Endothelial cell of umbilical vein (primary cell): ENCODE results near the gene PDE1C. TPM values are rescaled to one million over a fixed set of nuclear protein-coding genes. Genes with fewer than 3 reads are reported as not detected.
A peak's percentile ranks its signal among the peaks of the same experiment; 100 is the strongest.

Experiments
- BruUV-seq: library from RNA; stranded (reverse); fragments of 400-500 nt; replicated peaks from 2 replicates; lab custom pipeline; 2021; lab: Mats Ljungman, UMichigan
- CTCF ChIA-PET: fragments of 300-600, 350-600 bp; sonication (Branson Sonifier 250); formaldehyde crosslinking; loops from one replicate; lab custom pipeline; 2021; ENCODE audit warnings: antibody characterized with exemption, inconsistent platforms; lab: Charles Lee
- POLR2A ChIA-PET: fragments of 300-600, 350-600 bp; sonication (Branson Sonifier 250); formaldehyde crosslinking; loops from one replicate; lab custom pipeline; 2021; ENCODE audit warnings: antibody characterized with exemption, inconsistent platforms; lab: Charles Lee
- DNase-seq: peaks from one replicate; pipeline ENCODE4 v3.0.0-alpha.2; 2011; ENCODE audit warnings: low read depth, low spot score
- FAIRE-seq: peaks from 2 replicates; lab custom pipeline; 2011; peaks lifted over from hg19 to GRCh38; lab: Jason Lieb, UNC
- H2AFZ ChIP-seq: 2 replicates; pipeline ENCODE4 v1.6.0; 2012; ENCODE audit warnings: low read depth, low read length, control low read depth, inconsistent platforms
- H3K27ac ChIP-seq: 2 replicates; pipeline ENCODE4 v1.5.1; 2011; ENCODE audit warnings: low read depth, mild to moderate bottlenecking, control low read depth, low read length, moderate library complexity; ENCODE audit not compliant: insufficient read depth
- H3K27me3 ChIP-seq, 2 experiments: 2 replicates each; pipeline versions ENCODE4 v1.6.0 to v1.6.1; 2011; ENCODE audit warnings: low read length in 2 of 2, mixed read lengths in 1 of 2; ENCODE audit not compliant: control insufficient read depth in 2 of 2, insufficient read depth in 2 of 2
- H3K36me3 ChIP-seq, 2 experiments: 2 replicates in 1 of 2; 3 replicates in 1 of 2; pipeline ENCODE4 v1.5.1; 2011; ENCODE audit warnings: low read length in 2 of 2, mild to moderate bottlenecking in 1 of 2, moderate library complexity in 1 of 2; ENCODE audit not compliant: control insufficient read depth in 2 of 2, insufficient read depth in 2 of 2; ENCODE audit errors: extremely low read depth in 1 of 2
- H3K4me1 ChIP-seq: 3 replicates; pipeline ENCODE4 v1.5.1; 2011; ENCODE audit warnings: mild to moderate bottlenecking, low read length; ENCODE audit not compliant: control insufficient read depth, insufficient read depth; ENCODE audit errors: extremely low read depth
- H3K4me2 ChIP-seq: 2 replicates; pipeline ENCODE4 v1.6.1; 2011; ENCODE audit warnings: low read length, control low read depth, mixed read lengths; ENCODE audit not compliant: insufficient read depth
- H3K4me3 ChIP-seq, 3 experiments: fragments of 200-600 bp in 1 of 3; sonication (generic), shearing (Covaris generic) in 1 of 3; replicated peaks in 1 of 3; 2 replicates each; pipeline ENCODE4 v1.5.1; 2011 to 2016; ENCODE audit warnings: control low read depth in 3 of 3, low read length in 3 of 3, mild to moderate bottlenecking in 2 of 3, inconsistent platforms in 1 of 3, low read depth in 1 of 3, moderate library complexity in 1 of 3; ENCODE audit not compliant: insufficient read depth in 1 of 3
- H3K79me2 ChIP-seq: 2 replicates; pipeline ENCODE4 v1.6.0; 2012; ENCODE audit warnings: low read length, inconsistent platforms; ENCODE audit not compliant: control insufficient read depth, insufficient read depth
- H3K9ac ChIP-seq: replicated peaks from 2 replicates; pipeline ENCODE3; 2011; ENCODE audit warnings: low read length, control low read depth; ENCODE audit not compliant: insufficient read depth; ENCODE audit errors: extremely low read depth
- H3K9me1 ChIP-seq: replicated peaks from 3 replicates; pipeline ENCODE4 v1.6.0; 2011; ENCODE audit warnings: mild to moderate bottlenecking, low read length; ENCODE audit not compliant: control insufficient read depth, insufficient read depth; ENCODE audit errors: extremely low read depth
- H3K9me3 ChIP-seq: replicated peaks from 2 replicates; pipeline ENCODE4 v1.5.1; 2012; ENCODE audit warnings: low read length, inconsistent platforms; ENCODE audit not compliant: control insufficient read depth, insufficient read depth
- H4K20me1 ChIP-seq: replicated peaks from 2 replicates; pipeline ENCODE3; 2011; ENCODE audit warnings: mild to moderate bottlenecking, low read length; ENCODE audit not compliant: control insufficient read depth, insufficient read depth; ENCODE audit errors: extremely low read depth
- CTCF ChIP-seq, 2 donors: IDR thresholded peaks; 1 replicate in 1 of 2; 2 replicates in 1 of 2; pipeline ENCODE4 v1.5.1; 2011; ENCODE audit warnings: low read length in 2 of 2, mild to moderate bottlenecking in 2 of 2, moderate library complexity in 2 of 2, control low read depth in 1 of 2, inconsistent platforms in 1 of 2, low read depth in 1 of 2; ENCODE audit not compliant: insufficient read depth in 1 of 2; ENCODE audit errors: extremely low read depth in 1 of 2
- EZH2 ChIP-seq: IDR thresholded peaks from 2 replicates; pipeline ENCODE4 v1.6.1; 2012; ENCODE audit warnings: borderline replicate concordance, low read depth, mild to moderate bottlenecking, moderate library complexity, low read length, inconsistent platforms; ENCODE audit not compliant: severe bottlenecking
- MYC ChIP-seq: IDR thresholded peaks from one replicate; pipeline ENCODE4 v1.6.1; 2011; ENCODE audit warnings: mild to moderate bottlenecking, low read depth, low read length
- POLR2A ChIP-seq: IDR thresholded peaks from 2 replicates; pipeline ENCODE4 v1.6.1; 2012; ENCODE audit warnings: low read depth, mild to moderate bottlenecking, control low read depth, low read length
- dilution Hi-C: fragments of 300-500 bp; cut with MboI; formaldehyde crosslinking; loops from one replicate; pipeline ENCODE4 v1.15.0; 2019; ENCODE audit warnings: low sequenced_read_pairs; ENCODE audit not compliant: extremely low pct_ligation_motif_present
- intact Hi-C: fragments of 100-400 bp; cut with micrococcal nuclease; formaldehyde crosslinking; loops from one replicate; pipeline ENCODE4 v1.10.0; 2022
- polyA plus RNA-seq, 4 experiments: library from polyadenylated mRNA; depleted of rRNA in 3 of 4; stranded (reverse) in 3 of 4; unstranded in 1 of 4; fragments of >200 nt; gene quantifications; 2 replicates each; pipeline versions ENCODE4 v1.2.1 to v1.2.3, GENCODE V29; 2011 to 2012; ENCODE audit warnings: missing spikeins in 1 of 4
- total RNA-seq: library from RNA; stranded (reverse); gene quantifications from 2 replicates; pipeline ENCODE4 v1.2.3, GENCODE V29; 2021

PDE1C gene
- total and polyA plus RNA-seq, 2 donors (not counting 3 experiments of a cell fraction or from before 2014, with no cell fraction given), result 0.90 to 3.1 TPM

GRCh38 chr7:31783221-31783620 lies 287.0 kb downstream of the PDE1C start:
- Histone ChIP-seq H3K4me2 (no peak overlapping the region), H3K36me3 (no peaks in the 10 kb centered on the region), H2AFZ (no peak overlapping the region), H3K4me3 (no peak overlapping the region), H3K9ac (no peak overlapping the region), H3K79me2 (no peaks in the 10 kb centered on the region), H3K27ac (no peak overlapping the region), H3K27me3 (no peaks in the 10 kb centered on the region), H4K20me1 (no peaks in the 10 kb centered on the region), H3K4me1 (no peaks in the 10 kb centered on the region), H3K9me1 (no peaks in the 10 kb centered on the region), H3K9me3 (no peaks in the 10 kb centered on the region)
- intact Hi-C loops (no loop called here), dilution Hi-C loops (no loop called here)
- TF ChIP-seq MYC, result no peak
- TF ChIP-seq POLR2A, result no peak
- no TSS peak for BruUV-seq
- CTCF ChIA-PET, result interaction anchor here (0.6 to 4.8 kb wide), 28 partner anchors 9 to 421 kb away, joined by 3 to 58 read pairs (median 4); partner anchors contain the start of gene PDE1C
- POLR2A ChIA-PET, result no interaction called here
- FAIRE-seq, result no peak
- DNase-seq, result no peak

- H3K9me1 ChIP-seq, result no peaks in the 10 kb centered on the region
- H3K4me2 ChIP-seq, result no peak overlapping the region
- no peaks in the 10 kb centered on the region for H4K20me1 ChIP-seq
- intact Hi-C loops (loop anchor here (1.0 kb wide), 3 partner anchors 280 to 422 kb away; no protein-coding TSS in a partner anchor), dilution Hi-C loops (no loop called here)
- H3K27me3 ChIP-seq, result no peaks in the 10 kb centered on the region
- H3K4me1 ChIP-seq, result no peaks in the 10 kb centered on the region
- no peak overlapping the region for H3K9ac ChIP-seq
- ChIA-PET POLR2A (no interaction called here), CTCF (interaction anchor here (0.6 to 4.8 kb wide), 30 partner anchors 10 to 422 kb away, joined by 3 to 58 read pairs (median 4); partner anchors contain the start of gene PDE1C)
- TF ChIP-seq EZH2, result no peak
- peak; percentile 68 to 70 for TF ChIP-seq CTCF (IDR thresholded peaks at IDR 0.05; ENCODE audit: extremely low read depth in 1 of 2, insufficient read depth in 1 of 2, low read depth in 1 of 2, low read length in 2 of 2)
- no peak for TF ChIP-seq POLR2A
- FAIRE-seq, result no peak
- H3K79me2 ChIP-seq, result no peaks in the 10 kb centered on the region
- H3K27ac ChIP-seq, result no peak overlapping the region
- no peak overlapping the region for H2AFZ ChIP-seq
- H3K4me3 ChIP-seq, result no peak overlapping the region
- H3K9me3 ChIP-seq, result no peaks in the 10 kb centered on the region
- BruUV-seq, result no TSS peak
- peak; percentile 69 for DNase-seq
- H3K36me3 ChIP-seq, result no peaks in the 10 kb centered on the region
Observed at GRCh38 chr7:31782411-31782991, 287.7 kb downstream of the PDE1C start.
